Mononuclear cell (primary cell): ENCODE data around the gene BEND6. TPM values are rescaled to one million over a fixed set of nuclear protein-coding genes. Genes with fewer than 3 reads are reported as not detected.

Experiments used
- H3K27me3 ChIP-seq: 2 replicates; pipeline ENCODE4 v1.6.0; 2011; ENCODE audit warnings: low read length, control low read depth; ENCODE audit not compliant: insufficient read depth
- H3K4me1 ChIP-seq: 2 replicates; pipeline ENCODE4 v1.5.1; 2011; ENCODE audit warnings: mild to moderate bottlenecking, low read length, control low read depth; ENCODE audit not compliant: insufficient read depth
- H3K4me3 ChIP-seq: 2 replicates; pipeline ENCODE4 v1.5.1; 2011; ENCODE audit warnings: mild to moderate bottlenecking, low read length, moderate library complexity
- H3K9me3 ChIP-seq: 2 replicates; pipeline ENCODE4 v1.5.1; 2011; ENCODE audit warnings: low read depth, mild to moderate bottlenecking, control low read depth, low read length
- total RNA-seq: library from RNA; depleted of rRNA; stranded (reverse); fragments of >200 nt; gene quantifications from one replicate; pipeline ENCODE4 v1.2.3, GENCODE V29; 2012

The BEND6 gene
- total RNA-seq, 1 donor = 1.0 TPM

GRCh38 chr6:56932910-56933477, 21.9 kb upstream of the BEND6 start:
- no peaks in the 10 kb centered on the region for H3K9me3 ChIP-seq
- peaks cover 2% of the 10 kb centered on the region for H3K27me3 ChIP-seq
- peaks cover 6% of the 10 kb centered on the region for H3K4me1 ChIP-seq
- no peak overlapping the region for H3K4me3 ChIP-seq

GRCh38 chr6:56933650-56934049, 21.3 kb upstream of the BEND6 start:
- no peaks in the 10 kb centered on the region for H3K9me3 ChIP-seq
- H3K27me3 ChIP-seq = peaks cover 2% of the 10 kb centered on the region

GRCh38 chr6:56934876-56935275, 20.0 kb upstream of the BEND6 start:
- H3K27me3 ChIP-seq = peaks cover 2% of the 10 kb centered on the region
- H3K9me3 ChIP-seq = no peaks in the 10 kb centered on the region
- H3K4me3 ChIP-seq = no peak overlapping the region
- H3K4me1 ChIP-seq = peaks cover 5% of the 10 kb centered on the region

More at GRCh38 chr6:56933650-56934049, 21.3 kb upstream of the BEND6 start:
- Histone ChIP-seq H3K4me3 (no peak overlapping the region), H3K4me1 (peaks cover 5% of the 10 kb centered on the region)

- H3K9me3 ChIP-seq = peaks cover 3% of the 10 kb centered on the region
- H3K4me3 ChIP-seq = no peak overlapping the region
- H3K4me1 ChIP-seq = peaks cover 5% of the 10 kb centered on the region
- H3K27me3 ChIP-seq = peaks cover 2% of the 10 kb centered on the region
These were observed 18.4 kb upstream of the BEND6 start for GRCh38 chr6:56936466-56936865.

- Histone ChIP-seq H3K9me3 (peaks cover 8% of the 10 kb centered on the region), H3K4me1 (no peaks in the 10 kb centered on the region), H3K27me3 (peaks cover 2% of the 10 kb centered on the region), H3K4me3 (no peak overlapping the region)
These were observed 16.2 kb upstream of the BEND6 start for GRCh38 chr6:56938649-56939191.

- H3K4me1 ChIP-seq = no peaks in the 10 kb centered on the region
- H3K9me3 ChIP-seq = peaks cover 8% of the 10 kb centered on the region
- no peak overlapping the region for H3K4me3 ChIP-seq
- no peaks in the 10 kb centered on the region for H3K27me3 ChIP-seq
These were observed 14.4 kb upstream of the BEND6 start for GRCh38 chr6:56940463-56940862.

- Histone ChIP-seq H3K27me3 (no peaks in the 10 kb centered on the region), H3K4me3 (no peak overlapping the region), H3K9me3 (peaks cover 8% of the 10 kb centered on the region), H3K4me1 (no peaks in the 10 kb centered on the region)
These were observed 13.9 kb upstream of the BEND6 start for GRCh38 chr6:56940977-56941376.

- Histone ChIP-seq H3K9me3 (peaks cover 8% of the 10 kb centered on the region), H3K27me3 (no peaks in the 10 kb centered on the region), H3K4me1 (no peaks in the 10 kb centered on the region), H3K4me3 (no peak overlapping the region)
These were observed 10.2 kb upstream of the BEND6 start for GRCh38 chr6:56944661-56945060.

- peaks cover 6% of the 10 kb centered on the region for H3K9me3 ChIP-seq
- H3K4me3 ChIP-seq = no peak overlapping the region
- H3K27me3 ChIP-seq = no peaks in the 10 kb centered on the region
- no peaks in the 10 kb centered on the region for H3K4me1 ChIP-seq
These were observed 8.5 kb upstream of the BEND6 start for GRCh38 chr6:56946368-56946767.

- no peak overlapping the region for H3K4me3 ChIP-seq
- no peaks in the 10 kb centered on the region for H3K4me1 ChIP-seq
- H3K9me3 ChIP-seq = no peaks in the 10 kb centered on the region
- H3K27me3 ChIP-seq = peaks cover 15% of the 10 kb centered on the region
These were observed 7.0 kb upstream of the BEND6 start for GRCh38 chr6:56947924-56948323.

- H3K4me1 ChIP-seq = peaks cover 10% of the 10 kb centered on the region
These were observed 5.6 kb upstream of the BEND6 start for GRCh38 chr6:56949265-56949664.

GRCh38 chr6:56949925-56950495, 4.9 kb upstream of the BEND6 start:
- H3K4me1 ChIP-seq = peaks cover 12% of the 10 kb centered on the region
- no peak overlapping the region for H3K4me3 ChIP-seq
- H3K9me3 ChIP-seq = no peaks in the 10 kb centered on the region
- peaks cover 30% of the 10 kb centered on the region for H3K27me3 ChIP-seq

More at GRCh38 chr6:56949265-56949664, 5.6 kb upstream of the BEND6 start:
- no peak overlapping the region for H3K4me3 ChIP-seq
- no peaks in the 10 kb centered on the region for H3K9me3 ChIP-seq
- peaks cover 28% of the 10 kb centered on the region for H3K27me3 ChIP-seq

GRCh38 chr6:56951049-56951831, 3.7 kb upstream of the BEND6 start:
- H3K4me1 ChIP-seq = peaks cover 21% of the 10 kb centered on the region
- H3K9me3 ChIP-seq = no peaks in the 10 kb centered on the region
- H3K27me3 ChIP-seq = peaks cover 41% of the 10 kb centered on the region
- H3K4me3 ChIP-seq = no peak overlapping the region

GRCh38 chr6:56953597-56954402, 1.1 kb upstream of the BEND6 start:
- Histone ChIP-seq H3K4me3 (peak overlapping the region; percentile 15), H3K4me1 (peaks cover 21% of the 10 kb centered on the region), H3K27me3 (peaks cover 46% of the 10 kb centered on the region), H3K9me3 (no peaks in the 10 kb centered on the region)
